Measurements from ENCODE around the gene HAUS3.

DNA sequence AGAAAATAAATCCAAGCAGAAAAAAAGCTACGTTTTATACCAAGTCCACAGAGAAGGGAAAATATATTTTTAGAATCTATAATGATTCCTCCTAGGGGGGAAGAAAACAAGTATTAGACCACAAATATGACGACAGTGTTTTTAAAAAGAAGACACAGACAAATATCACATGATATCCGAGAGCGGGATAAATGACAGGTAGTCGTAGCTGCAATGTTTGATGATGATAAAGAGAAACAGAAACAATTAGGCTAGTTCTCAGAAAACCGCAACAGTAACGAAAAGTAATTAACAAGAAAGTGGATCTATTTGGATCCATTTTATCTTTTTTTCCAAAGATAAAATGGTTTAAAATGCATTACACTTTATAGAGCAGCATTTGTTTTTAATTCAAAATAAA, 918 bp downstream of the HAUS3 start:
- TF ChIP-seq POLR2AphosphoS5 (IDR thresholded peaks at IDR 0.05) = no peak
- TF ChIP-seq, protein P1, sequence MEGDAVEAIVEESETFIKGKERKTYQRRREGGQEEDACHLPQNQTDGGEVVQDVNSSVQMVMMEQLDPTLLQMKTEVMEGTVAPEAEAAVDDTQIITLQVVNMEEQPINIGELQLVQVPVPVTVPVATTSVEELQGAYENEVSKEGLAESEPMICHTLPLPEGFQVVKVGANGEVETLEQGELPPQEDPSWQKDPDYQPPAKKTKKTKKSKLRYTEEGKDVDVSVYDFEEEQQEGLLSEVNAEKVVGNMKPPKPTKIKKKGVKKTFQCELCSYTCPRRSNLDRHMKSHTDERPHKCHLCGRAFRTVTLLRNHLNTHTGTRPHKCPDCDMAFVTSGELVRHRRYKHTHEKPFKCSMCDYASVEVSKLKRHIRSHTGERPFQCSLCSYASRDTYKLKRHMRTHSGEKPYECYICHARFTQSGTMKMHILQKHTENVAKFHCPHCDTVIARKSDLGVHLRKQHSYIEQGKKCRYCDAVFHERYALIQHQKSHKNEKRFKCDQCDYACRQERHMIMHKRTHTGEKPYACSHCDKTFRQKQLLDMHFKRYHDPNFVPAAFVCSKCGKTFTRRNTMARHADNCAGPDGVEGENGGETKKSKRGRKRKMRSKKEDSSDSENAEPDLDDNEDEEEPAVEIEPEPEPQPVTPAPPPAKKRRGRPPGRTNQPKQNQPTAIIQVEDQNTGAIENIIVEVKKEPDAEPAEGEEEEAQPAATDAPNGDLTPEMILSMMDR (IDR thresholded peaks at IDR 0.05) = no peak
- no peak for TF ChIP-seq POLR2A (IDR thresholded peaks at IDR 0.05)
- TF ChIP-seq EP300 (IDR thresholded peaks at IDR 0.05) = no peak
